Panc1 (cell line): ENCODE data around the gene OLFML1.

Source experiments
- CTCF ChIP-seq: fragments of 450-650 bp; IDR thresholded peaks from 2 replicates; pipeline ENCODE4 v1.5.1; 2017; ENCODE audit warnings: mild to moderate bottlenecking
- POLR2AphosphoS5 ChIP-seq: IDR thresholded peaks from 2 replicates; pipeline ENCODE4 v1.6.1; 2012; ENCODE audit warnings: mild to moderate bottlenecking, low read depth, low read length, moderate library complexity
- REST ChIP-seq, 2 experiments: IDR thresholded peaks; 2 replicates each; pipeline ENCODE4 v1.6.1; 2011 to 2012; ENCODE audit warnings: low read depth in 2 of 2, control low read depth in 1 of 2, low read length in 1 of 2, mild to moderate bottlenecking in 1 of 2, moderate library complexity in 1 of 2; ENCODE audit not compliant: insufficient read depth in 1 of 2

- TF ChIP-seq CTCF = no peak
- no peak for TF ChIP-seq POLR2AphosphoS5
- TF ChIP-seq REST (IDR thresholded peaks at IDR 0.05; ENCODE audit: insufficient read depth in 1 of 2, low read depth in 2 of 2, low read length in 1 of 2) = no peak
Measured at GRCh38 chr11:7537265-7537664, 52.0 kb downstream of the OLFML1 start.
